ENCODE measurements around the gene SUFU. TPM values are rescaled to one million over a fixed set of nuclear protein-coding genes. Genes with fewer than 3 reads are reported as not detected.

The SUFU gene
- polyA plus RNA-seq, 3 donors: 27.3 to 30.3 (median 28.2) TPM

DNA sequence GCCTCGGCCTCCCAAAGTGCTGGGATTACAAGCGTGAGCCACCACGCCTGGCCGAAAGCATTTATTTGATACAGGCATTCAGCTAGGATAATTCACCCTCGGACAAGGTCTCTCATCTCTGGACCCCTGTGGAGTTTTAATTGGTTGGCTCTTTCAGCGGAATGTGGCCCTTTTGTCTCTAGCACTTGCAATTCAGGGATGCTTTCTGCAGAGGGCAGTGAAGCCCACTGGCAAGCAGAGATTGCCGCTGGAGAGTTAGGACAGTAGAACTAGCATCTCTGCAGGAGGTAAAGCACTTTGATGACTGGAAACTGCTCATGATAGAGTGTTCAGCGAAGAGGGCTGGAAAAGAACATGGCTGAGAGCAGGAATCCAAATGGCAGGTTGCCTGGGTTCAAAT is 62.0 kb downstream of the SUFU start:
- no peak for DNase-seq (ENCODE audit: extremely low read depth in 1 of 11, low read depth in 9 of 11, low spot score in 4 of 11)

GRCh38 chr10:102578782-102579181 is 75.0 kb downstream of the SUFU start:
- DNase-seq (ENCODE audit: extremely low read depth in 1 of 11, low read depth in 9 of 11, low spot score in 4 of 11): no peak

DNA sequence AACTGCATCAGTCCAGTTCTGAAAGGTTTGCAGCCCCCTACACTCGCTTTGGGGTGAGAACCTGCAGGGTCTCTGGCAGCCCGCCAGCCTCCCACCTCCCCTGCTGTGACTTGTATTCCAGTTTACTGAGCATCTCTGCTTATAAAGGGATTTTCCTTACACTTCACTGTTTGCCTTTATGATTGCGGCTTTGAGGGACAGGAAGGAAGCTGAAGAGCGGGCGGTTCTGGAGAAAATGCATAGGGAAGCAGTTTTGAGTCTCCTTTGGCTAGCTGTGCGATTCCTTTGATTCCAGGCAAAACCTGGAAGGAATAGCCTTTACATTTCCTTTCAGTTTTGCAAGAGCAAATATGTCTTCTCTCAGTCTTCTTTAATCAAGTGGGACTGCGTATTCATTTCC is 75.6 kb downstream of the SUFU start:
- DNase-seq (ENCODE audit: extremely low read depth in 1 of 11, low read depth in 9 of 11, low spot score in 4 of 11): no peak

DNA sequence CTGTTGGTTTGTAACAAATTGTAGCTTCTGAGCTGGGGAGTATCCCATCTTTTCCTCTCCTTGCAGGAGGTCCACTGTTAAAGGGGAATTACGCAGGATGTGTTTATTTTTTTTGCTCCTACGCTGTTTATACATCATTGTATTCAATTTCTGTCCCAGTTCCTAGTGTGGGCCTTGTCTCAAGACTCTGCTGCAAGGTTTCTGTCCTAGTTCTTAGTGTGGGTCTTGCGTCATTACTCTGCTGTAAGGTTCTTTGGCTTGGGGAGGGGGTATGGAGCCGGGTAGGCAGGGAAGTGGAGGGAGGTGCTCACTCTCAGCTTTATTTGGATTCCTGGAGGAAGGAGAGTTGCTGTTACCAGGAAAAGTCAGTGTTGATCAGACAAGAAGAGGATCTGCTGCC is 76.5 kb downstream of the SUFU start:
- no peak for DNase-seq (ENCODE audit: extremely low read depth in 1 of 11, low read depth in 9 of 11, low spot score in 4 of 11)

DNA sequence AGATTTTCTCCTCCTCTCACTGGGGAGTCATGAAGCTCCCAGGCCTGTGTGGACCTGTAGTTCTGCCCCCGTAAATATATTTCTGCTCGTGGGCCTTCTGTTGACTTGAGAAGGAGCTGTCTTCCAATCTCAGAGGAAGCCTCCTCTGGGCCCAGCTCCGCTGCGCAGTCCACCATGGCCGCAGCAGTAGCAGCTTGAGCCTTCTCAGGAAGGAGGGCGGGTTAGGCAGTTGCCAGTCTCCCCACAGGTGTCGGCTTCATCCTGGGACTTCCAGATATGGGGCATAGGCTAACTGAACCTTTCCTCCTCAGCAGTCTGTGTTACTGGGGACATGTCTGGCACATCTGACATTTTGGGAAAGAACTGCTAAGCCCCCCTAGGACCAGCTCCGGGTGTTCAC is 77.6 kb downstream of the SUFU start:
- no peak for DNase-seq (ENCODE audit: extremely low read depth in 1 of 11, low read depth in 9 of 11, low spot score in 4 of 11)

GRCh38 chr10:102581981-102582580 is 78.3 kb downstream of the SUFU start:
- DNase-seq (ENCODE audit: extremely low read depth in 1 of 11, low read depth in 9 of 11, low spot score in 4 of 11): no peak

- DNase-seq (ENCODE audit: extremely low read depth in 1 of 11, low read depth in 9 of 11, low spot score in 4 of 11): peak; percentile 73 to 90 (median 83)
These were observed 80.0 kb downstream of the SUFU start for GRCh38 chr10:102583435-102584417.

- DNase-seq (ENCODE audit: extremely low read depth in 1 of 11, low read depth in 9 of 11, low spot score in 4 of 11): no peak
These were observed 81.3 kb downstream of the SUFU start for GRCh38 chr10:102585026-102585425.

GRCh38 chr10:102586858-102587257 is 83.1 kb downstream of the SUFU start:
- DNase-seq (ENCODE audit: extremely low read depth in 1 of 11, low read depth in 9 of 11, low spot score in 4 of 11): no peak

DNA sequence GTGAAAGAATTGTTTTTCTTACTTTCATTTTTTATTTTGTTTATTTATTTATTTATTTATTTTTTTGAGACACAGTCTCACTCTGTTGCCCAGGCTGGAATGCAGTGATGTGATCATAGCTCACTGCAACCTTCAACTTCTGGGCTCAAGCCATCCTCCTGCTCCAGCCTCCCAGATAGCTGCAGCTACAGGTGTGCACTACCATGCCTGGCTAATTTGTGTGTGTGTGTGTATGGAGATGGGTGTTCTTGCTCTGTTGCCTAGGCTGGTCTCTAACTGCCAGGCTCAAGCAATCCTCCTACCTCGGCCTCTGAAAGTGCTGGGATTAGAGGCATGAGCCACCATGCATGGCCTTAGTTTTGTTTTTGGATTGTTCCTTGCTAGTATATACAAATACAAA is 85.1 kb downstream of the SUFU start:
- no peak for DNase-seq (ENCODE audit: extremely low read depth in 1 of 11, low read depth in 9 of 11, low spot score in 4 of 11)

- DNase-seq (ENCODE audit: extremely low read depth in 1 of 11, low read depth in 9 of 11, low spot score in 4 of 11): no peak
These were observed 89.5 kb downstream of the SUFU start for GRCh38 chr10:102593074-102593803.

GRCh38 chr10:102593804-102594079 is 90.0 kb downstream of the SUFU start:
- DNase-seq (ENCODE audit: extremely low read depth in 1 of 11, low read depth in 9 of 11, low spot score in 4 of 11): no peak

DNA sequence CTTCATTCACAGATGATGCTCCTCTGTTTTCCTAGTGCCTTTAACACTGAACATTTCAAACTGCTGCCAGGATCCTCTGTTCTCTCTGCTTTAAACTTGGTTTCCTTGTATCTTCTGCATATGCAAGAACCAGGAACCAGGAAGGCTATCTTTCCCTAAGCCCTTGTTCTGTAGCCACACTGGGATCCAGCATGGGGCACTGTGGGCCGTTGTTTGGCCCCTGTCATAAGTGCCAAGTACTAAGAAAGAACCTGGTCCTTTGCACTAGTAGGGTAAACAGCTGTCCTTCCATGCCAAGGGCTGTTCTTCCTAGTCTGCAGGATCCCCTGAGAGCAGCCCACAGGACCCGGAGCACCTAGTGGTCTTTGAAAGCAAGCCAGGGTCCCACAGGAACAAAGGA is 91.5 kb downstream of the SUFU start:
- DNase-seq (ENCODE audit: extremely low read depth in 1 of 11, low read depth in 9 of 11, low spot score in 4 of 11): no peak

DNA sequence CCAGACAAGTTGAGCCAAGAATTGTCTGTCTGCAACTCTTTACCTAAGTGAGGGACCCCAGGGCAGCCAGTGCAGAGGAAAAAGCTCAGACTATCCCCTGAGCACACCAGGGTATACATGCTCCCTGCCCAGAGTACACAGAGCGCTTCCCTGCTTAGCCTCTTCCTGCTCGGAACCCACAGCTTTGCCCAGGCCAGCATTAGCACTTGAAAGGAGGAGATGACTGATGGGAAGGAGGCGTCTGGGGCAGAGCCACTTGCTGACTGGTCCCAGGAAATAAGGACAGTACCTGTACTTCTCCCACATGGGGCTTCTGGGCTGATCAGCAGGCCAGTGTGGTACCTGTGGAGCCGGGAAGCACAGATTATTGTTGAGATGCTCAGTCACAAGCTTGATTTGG is 92.1 kb downstream of the SUFU start:
- no peak for DNase-seq (ENCODE audit: extremely low read depth in 1 of 11, low read depth in 9 of 11, low spot score in 4 of 11)

- no peak for DNase-seq (ENCODE audit: extremely low read depth in 1 of 11, low read depth in 9 of 11, low spot score in 4 of 11)
These were observed 92.8 kb downstream of the SUFU start for GRCh38 chr10:102596506-102596971.

GRCh38 chr10:102597131-102597991 is 93.6 kb downstream of the SUFU start:
- DNase-seq (ENCODE audit: extremely low read depth in 1 of 11, low read depth in 9 of 11, low spot score in 4 of 11): no peak

DNA sequence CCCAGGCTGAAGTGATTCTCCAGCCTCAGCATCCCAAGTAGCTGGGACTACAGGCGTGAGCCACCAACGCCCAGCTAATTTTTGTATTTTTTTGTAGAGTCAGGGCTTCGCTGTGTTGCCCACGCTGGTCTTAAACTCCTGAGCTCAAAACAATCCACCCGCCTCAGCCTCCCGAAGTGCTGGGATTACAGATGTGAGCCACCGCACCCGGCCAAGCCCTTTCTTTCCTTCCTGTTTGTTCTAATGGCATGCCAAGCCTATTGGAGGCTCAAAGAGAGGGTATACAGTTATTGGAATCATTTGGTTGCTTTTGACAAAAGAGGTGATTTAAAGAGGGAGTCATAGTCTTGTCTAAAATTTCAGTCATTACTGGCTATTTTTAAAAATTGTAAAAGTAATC is 94.5 kb downstream of the SUFU start:
- no peak for DNase-seq (ENCODE audit: extremely low read depth in 1 of 11, low read depth in 9 of 11, low spot score in 4 of 11)

- DNase-seq (ENCODE audit: extremely low read depth in 1 of 11, low read depth in 9 of 11, low spot score in 4 of 11): no peak
These were observed 96.0 kb downstream of the SUFU start for GRCh38 chr10:102599565-102600327.
